DND-41 (cell line): ENCODE data around the gene HGF.

Experiments used
- EZH2 ChIP-seq: IDR thresholded peaks from 3 replicates; pipeline ENCODE4 v1.6.1; 2012; ENCODE audit warnings: borderline replicate concordance, low read depth, mild to moderate bottlenecking, moderate library complexity, low read length, inconsistent platforms; ENCODE audit not compliant: severe bottlenecking
- TF ChIP-seq, protein P1 (sequence below): IDR thresholded peaks from 2 replicates; pipeline ENCODE4 v1.5.1; 2012; ENCODE audit warnings: borderline replicate concordance, low read length, moderate library complexity, mild to moderate bottlenecking; ENCODE audit not compliant: poor library complexity, severe bottlenecking; ENCODE audit errors: extremely low read depth

DNA sequence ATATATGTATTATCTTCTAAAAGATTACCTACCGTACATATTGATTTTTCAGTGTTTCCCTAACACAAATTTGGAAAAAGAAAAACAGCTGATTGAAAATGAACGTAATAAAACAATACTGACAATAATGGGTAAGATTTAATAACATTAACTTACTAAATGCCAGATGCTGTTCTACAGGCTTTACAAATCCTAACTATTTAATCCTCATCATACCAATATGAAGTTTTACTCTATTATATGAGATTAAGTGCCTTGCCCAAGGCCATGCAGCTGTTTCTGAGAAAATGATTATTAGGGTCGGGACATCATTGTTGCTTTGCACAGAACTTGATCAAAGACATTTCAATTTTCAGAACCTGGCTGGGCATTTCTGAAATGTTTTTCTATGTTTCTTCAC lies 104.6 kb downstream of the HGF start:
- TF ChIP-seq EZH2, result no peak
- TF ChIP-seq, protein P1, sequence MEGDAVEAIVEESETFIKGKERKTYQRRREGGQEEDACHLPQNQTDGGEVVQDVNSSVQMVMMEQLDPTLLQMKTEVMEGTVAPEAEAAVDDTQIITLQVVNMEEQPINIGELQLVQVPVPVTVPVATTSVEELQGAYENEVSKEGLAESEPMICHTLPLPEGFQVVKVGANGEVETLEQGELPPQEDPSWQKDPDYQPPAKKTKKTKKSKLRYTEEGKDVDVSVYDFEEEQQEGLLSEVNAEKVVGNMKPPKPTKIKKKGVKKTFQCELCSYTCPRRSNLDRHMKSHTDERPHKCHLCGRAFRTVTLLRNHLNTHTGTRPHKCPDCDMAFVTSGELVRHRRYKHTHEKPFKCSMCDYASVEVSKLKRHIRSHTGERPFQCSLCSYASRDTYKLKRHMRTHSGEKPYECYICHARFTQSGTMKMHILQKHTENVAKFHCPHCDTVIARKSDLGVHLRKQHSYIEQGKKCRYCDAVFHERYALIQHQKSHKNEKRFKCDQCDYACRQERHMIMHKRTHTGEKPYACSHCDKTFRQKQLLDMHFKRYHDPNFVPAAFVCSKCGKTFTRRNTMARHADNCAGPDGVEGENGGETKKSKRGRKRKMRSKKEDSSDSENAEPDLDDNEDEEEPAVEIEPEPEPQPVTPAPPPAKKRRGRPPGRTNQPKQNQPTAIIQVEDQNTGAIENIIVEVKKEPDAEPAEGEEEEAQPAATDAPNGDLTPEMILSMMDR, result no peak
